Gastrocnemius medialis (tissue), 4 donors: Measurements from ENCODE around the gene CD33.

Source experiments
- CTCF ChIP-seq, 5 experiments: fragments of 450-650 bp in 3 of 5; fragments of 200-600 bp in 2 of 5; sonication (generic) in 2 of 5; IDR thresholded peaks in 4 of 5; conservative IDR thresholded peaks in 1 of 5; 1 replicate in 4 of 5; 2 replicates in 1 of 5; pipeline ENCODE4 v1.5.1; 2016 to 2019; ENCODE audit warnings: antibody characterized with exemption in 5 of 5, mild to moderate bottlenecking in 3 of 5, moderate library complexity in 3 of 5
- POLR2A ChIP-seq, 2 donors: fragments of 450-650 bp; IDR thresholded peaks; one replicate each; pipeline ENCODE4 v1.6.1; 2017; ENCODE audit warnings: antibody characterized with exemption in 2 of 2, mild to moderate bottlenecking in 2 of 2, moderate library complexity in 2 of 2

GRCh38 chr19:51250786-51251467 is 26.0 kb downstream of the CD33 start, which contains the start of gene SIGLECL1:
- no peak for TF ChIP-seq CTCF (IDR thresholded peaks at IDR 0.05 in 4 of 5, conservative IDR thresholded peaks at IDR 0.05 in 1 of 5)
- TF ChIP-seq POLR2A (IDR thresholded peaks at IDR 0.05) = no peak
